Esophagus muscularis mucosa (tissue), 4 donors: ENCODE results near the gene GPC6. TPM values are rescaled to one million over a fixed set of nuclear protein-coding genes. Genes with fewer than 3 reads are reported as not detected.

Experiments used
- DNase-seq: peaks from one replicate; pipeline ENCODE4 v3.0.0-alpha.2; 2017; ENCODE audit errors: extremely low spot score
- H3K27ac ChIP-seq, 4 donors: fragments of 200-600 bp; sonication (generic); replicated peaks in 1 of 4; 1 replicate in 3 of 4; 2 replicates in 1 of 4; pipeline ENCODE4 v1.5.1; 2016 to 2019; ENCODE audit warnings: mild to moderate bottlenecking in 1 of 4
- H3K27me3 ChIP-seq, 4 donors: fragments of 200-600 bp; sonication (generic); one replicate each; pipeline versions ENCODE4 v1.5.1 to v1.6.0; 2016 to 2019
- H3K36me3 ChIP-seq, 4 donors: fragments of 200-600 bp; sonication (generic); one replicate each; pipeline ENCODE4 v1.5.1; 2016 to 2019
- H3K4me1 ChIP-seq, 4 donors: fragments of 200-600 bp; sonication (generic); one replicate each; pipeline ENCODE4 v1.5.1; 2016 to 2019
- H3K4me3 ChIP-seq, 4 donors: fragments of 200-600 bp; sonication (generic); 1 replicate in 2 of 4; 2 replicates in 2 of 4; pipeline ENCODE4 v1.5.1; 2016 to 2019; ENCODE audit warnings: mild to moderate bottlenecking in 4 of 4, moderate library complexity in 1 of 4
- H3K9me3 ChIP-seq, 4 donors: fragments of 200-600 bp; sonication (generic); 1 replicate in 3 of 4; 2 replicates in 1 of 4; pipeline ENCODE4 v1.5.1; 2016 to 2019
- EP300 ChIP-seq: sonication (generic); formaldehyde crosslinking; IDR thresholded peaks from one replicate; pipeline ENCODE4 v1.6.1; 2017; ENCODE audit warnings: antibody characterized with exemption
- POLR2A ChIP-seq: fragments of 450-650 bp; IDR thresholded peaks from one replicate; pipeline ENCODE4 v1.6.1; 2017; ENCODE audit warnings: antibody characterized with exemption, moderate library complexity, mild to moderate bottlenecking, low read depth
- POLR2AphosphoS5 ChIP-seq, 2 donors: sonication (generic); formaldehyde crosslinking; IDR thresholded peaks; one replicate each; pipeline ENCODE4 v1.6.1; 2017; ENCODE audit warnings: antibody characterized with exemption in 2 of 2
- WGBS: methylation state at CpG from one replicate; pipeline ENCODE4 v1.1.5; 2018; 5-methylcytosine and 5-hydroxymethylcytosine counted together
- intact Hi-C: fragments of 100-400 bp; cut with DNase I; formaldehyde crosslinking; loops from one replicate; pipeline ENCODE4 v1.15.1; 2023
- total RNA-seq, 4 donors: library from RNA; depleted of rRNA; stranded (reverse); fragments of >200 nt; gene quantifications; one replicate each; pipeline versions ENCODE4 v1.1.0 to v1.2.1, GENCODE V29; 2016
- TF ChIP-seq, protein P1 (sequence below), 3 experiments: fragments of 200-600 bp in 2 of 3; fragments of 450-650 bp in 1 of 3; sonication (generic) in 2 of 3; IDR thresholded peaks; one replicate each; pipeline ENCODE4 v1.5.1; 2017 to 2019; ENCODE audit warnings: antibody characterized with exemption in 3 of 3, mild to moderate bottlenecking in 2 of 3, moderate library complexity in 1 of 3

GPC6 gene
- total RNA-seq, 4 donors from 2014 or later = 6.5 to 17.2 (median 13.5) TPM

DNA sequence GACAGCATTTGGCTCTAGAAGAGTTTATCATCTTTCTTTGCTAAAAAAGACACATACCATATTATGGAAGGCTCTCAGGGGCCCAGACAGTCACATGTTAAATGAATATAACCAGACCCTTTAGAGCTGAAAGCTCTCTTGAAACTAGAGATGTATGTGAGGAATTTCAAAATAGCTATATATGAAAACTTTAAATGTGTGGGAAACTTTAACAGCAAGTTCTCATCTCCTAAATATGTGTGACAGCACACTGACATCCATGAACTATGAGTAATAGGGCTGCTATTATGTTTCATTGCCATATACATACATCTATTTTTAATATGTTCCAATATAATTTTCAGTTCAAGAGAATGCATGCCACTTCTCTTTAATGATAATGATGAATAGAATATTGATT is 509.5 kb downstream of the GPC6 start:
- H3K36me3 ChIP-seq = no peaks in the 10 kb centered on the region
- TF ChIP-seq EP300 (no peak), POLR2AphosphoS5 (IDR thresholded peaks at IDR 0.05) (no peak), POLR2A (no peak)
- TF ChIP-seq, protein P1, sequence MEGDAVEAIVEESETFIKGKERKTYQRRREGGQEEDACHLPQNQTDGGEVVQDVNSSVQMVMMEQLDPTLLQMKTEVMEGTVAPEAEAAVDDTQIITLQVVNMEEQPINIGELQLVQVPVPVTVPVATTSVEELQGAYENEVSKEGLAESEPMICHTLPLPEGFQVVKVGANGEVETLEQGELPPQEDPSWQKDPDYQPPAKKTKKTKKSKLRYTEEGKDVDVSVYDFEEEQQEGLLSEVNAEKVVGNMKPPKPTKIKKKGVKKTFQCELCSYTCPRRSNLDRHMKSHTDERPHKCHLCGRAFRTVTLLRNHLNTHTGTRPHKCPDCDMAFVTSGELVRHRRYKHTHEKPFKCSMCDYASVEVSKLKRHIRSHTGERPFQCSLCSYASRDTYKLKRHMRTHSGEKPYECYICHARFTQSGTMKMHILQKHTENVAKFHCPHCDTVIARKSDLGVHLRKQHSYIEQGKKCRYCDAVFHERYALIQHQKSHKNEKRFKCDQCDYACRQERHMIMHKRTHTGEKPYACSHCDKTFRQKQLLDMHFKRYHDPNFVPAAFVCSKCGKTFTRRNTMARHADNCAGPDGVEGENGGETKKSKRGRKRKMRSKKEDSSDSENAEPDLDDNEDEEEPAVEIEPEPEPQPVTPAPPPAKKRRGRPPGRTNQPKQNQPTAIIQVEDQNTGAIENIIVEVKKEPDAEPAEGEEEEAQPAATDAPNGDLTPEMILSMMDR (IDR thresholded peaks at IDR 0.05) = no peak
- no peaks in the 10 kb centered on the region for H3K27me3 ChIP-seq
- no peak overlapping the region for H3K4me3 ChIP-seq
- H3K4me1 ChIP-seq = no peaks in the 10 kb centered on the region
- no peaks in the 10 kb centered on the region for H3K9me3 ChIP-seq
- no peak for DNase-seq
- no peak overlapping the region for H3K27ac ChIP-seq
- intact Hi-C loops = no loop called here

DNA sequence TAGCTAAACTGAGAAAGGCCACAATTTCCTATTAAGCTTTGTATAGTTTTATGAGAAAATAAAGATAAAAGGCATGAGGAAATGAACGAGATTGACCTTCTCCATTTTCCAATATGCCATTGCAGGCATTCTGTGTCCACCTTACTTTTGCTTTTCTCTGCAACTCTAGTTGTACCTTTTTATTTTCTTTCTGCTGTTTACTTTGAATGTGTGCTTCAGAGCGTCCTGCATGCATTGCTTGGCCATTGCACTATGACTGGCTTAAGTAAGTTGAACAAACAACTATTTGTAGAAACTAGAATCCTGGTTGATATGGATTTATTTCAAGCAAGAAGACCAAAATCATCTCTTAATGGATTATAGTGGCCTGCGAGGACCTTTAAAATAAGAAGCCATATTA is 510.3 kb downstream of the GPC6 start:
- TF ChIP-seq POLR2AphosphoS5 (IDR thresholded peaks at IDR 0.05) (no peak), EP300 (no peak), POLR2A (no peak)
- TF ChIP-seq, protein P1 (IDR thresholded peaks at IDR 0.05) = no peak
- WGBS = 90% methylated on average over 3 of the region's 3 CpGs
- H3K4me1 ChIP-seq = no peaks in the 10 kb centered on the region
- H3K27me3 ChIP-seq = no peaks in the 10 kb centered on the region
- H3K36me3 ChIP-seq = no peaks in the 10 kb centered on the region
- no peaks in the 10 kb centered on the region for H3K9me3 ChIP-seq
- DNase-seq = no peak
- H3K4me3 ChIP-seq = no peak overlapping the region
- no peak overlapping the region for H3K27ac ChIP-seq
- intact Hi-C loops = no loop called here

DNA sequence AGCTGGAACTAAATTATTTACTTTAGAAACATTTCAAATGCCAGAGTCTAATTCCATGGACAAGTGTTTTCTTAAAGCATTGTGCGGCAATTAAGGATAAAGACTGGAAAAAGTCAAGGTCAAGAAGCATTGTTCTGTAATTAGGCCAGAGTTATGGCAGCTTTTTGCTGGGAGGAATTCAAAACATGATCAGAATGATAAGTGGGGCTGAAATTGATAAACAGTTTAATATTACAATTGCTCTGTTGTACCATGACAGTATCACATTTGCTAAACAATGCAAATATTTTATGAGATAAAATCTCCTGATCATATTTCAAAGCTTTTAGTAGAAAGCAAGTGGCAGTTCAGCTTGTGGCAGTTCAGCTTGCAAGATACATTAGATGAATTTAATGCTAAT is 513.7 kb downstream of the GPC6 start:
- intact Hi-C loops = no loop called here
- Histone ChIP-seq H3K27ac (no peak overlapping the region), H3K36me3 (no peaks in the 10 kb centered on the region), H3K27me3 (no peaks in the 10 kb centered on the region), H3K4me1 (no peaks in the 10 kb centered on the region), H3K9me3 (no peaks in the 10 kb centered on the region), H3K4me3 (no peak overlapping the region)
- WGBS = 71% methylated on average over 1 of the region's 1 CpG
- TF ChIP-seq POLR2A (no peak), EP300 (no peak), POLR2AphosphoS5 (IDR thresholded peaks at IDR 0.05) (no peak)
- TF ChIP-seq, protein P1 (IDR thresholded peaks at IDR 0.05) = no peak
- DNase-seq = no peak

DNA sequence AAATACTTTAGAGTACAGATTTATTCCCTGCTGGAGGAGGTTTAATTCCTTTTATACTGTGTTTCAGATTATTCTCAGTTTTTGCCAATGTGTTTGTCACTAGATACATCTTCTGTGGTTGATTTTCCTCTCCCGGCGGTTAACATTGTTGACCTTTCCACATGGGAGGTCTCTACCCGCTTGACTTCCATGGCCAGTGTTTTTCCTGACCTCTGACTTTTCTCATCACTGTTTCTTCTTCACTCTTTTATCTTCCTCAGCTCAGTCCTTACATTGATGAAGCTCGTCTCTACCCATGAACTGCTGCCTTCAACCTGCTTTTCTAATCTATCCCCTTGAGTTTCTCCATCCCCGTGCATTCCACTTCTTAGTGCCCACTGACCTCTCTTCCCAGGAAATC is 517.4 kb downstream of the GPC6 start:
- 83% methylated on average over 5 of the region's 5 CpGs for WGBS
- Histone ChIP-seq H3K27ac (no peak overlapping the region), H3K4me3 (no peak overlapping the region), H3K9me3 (no peaks in the 10 kb centered on the region), H3K4me1 (no peaks in the 10 kb centered on the region), H3K27me3 (no peaks in the 10 kb centered on the region), H3K36me3 (no peaks in the 10 kb centered on the region)
- no peak for DNase-seq
- TF ChIP-seq, protein P1 (IDR thresholded peaks at IDR 0.05) = no peak
- no peak for TF ChIP-seq EP300
- TF ChIP-seq POLR2A = no peak
- no peak for TF ChIP-seq POLR2AphosphoS5 (IDR thresholded peaks at IDR 0.05)
- intact Hi-C loops = no loop called here

DNA sequence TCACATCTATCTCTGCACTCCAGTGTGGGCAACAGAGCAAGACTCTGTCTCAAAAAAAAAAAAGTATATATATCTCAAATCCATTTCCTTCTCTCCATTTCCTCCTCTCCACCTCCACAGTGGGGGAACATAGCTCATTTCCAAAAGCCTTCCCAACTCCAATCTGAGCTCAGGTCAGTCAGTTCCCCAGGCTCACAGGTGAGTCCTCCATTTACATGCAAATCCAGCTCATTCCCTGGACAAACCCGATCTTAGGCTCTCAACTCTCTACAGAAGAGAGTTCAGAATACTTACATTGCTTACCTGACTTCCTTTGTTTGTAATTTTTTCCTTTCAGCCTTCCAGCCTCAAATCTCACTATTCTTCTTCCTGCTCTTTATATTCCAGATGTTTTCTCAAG is 518.3 kb downstream of the GPC6 start:
- no peak overlapping the region for H3K4me3 ChIP-seq
- no peak overlapping the region for H3K27ac ChIP-seq
- 80% methylated on average over 1 of the region's 1 CpG for WGBS
- no peaks in the 10 kb centered on the region for H3K9me3 ChIP-seq
- TF ChIP-seq, protein P1 (IDR thresholded peaks at IDR 0.05) = no peak
- TF ChIP-seq POLR2AphosphoS5 (IDR thresholded peaks at IDR 0.05) = no peak
- TF ChIP-seq POLR2A = no peak
- no peak for TF ChIP-seq EP300
- intact Hi-C loops = no loop called here
- no peak for DNase-seq
- no peaks in the 10 kb centered on the region for H3K36me3 ChIP-seq
- no peaks in the 10 kb centered on the region for H3K27me3 ChIP-seq
- H3K4me1 ChIP-seq = no peaks in the 10 kb centered on the region
